HG03175 (cell line): ENCODE data around the gene SLC22A4.
A peak's percentile ranks its signal among the peaks of the same experiment; 100 is the strongest.

Experiments
- ATAC-seq: cut with Tn5 transposase; IDR thresholded peaks from one replicate; pipeline ENCODE4 v1.9.1; 2021; ENCODE audit warnings: mild to moderate bottlenecking, moderate library complexity; ENCODE audit not compliant: unreplicated experiment

SLC22A4 gene

GRCh38 chr5:132327252-132327955 is 33.2 kb downstream of the SLC22A4 start:
- ATAC-seq = no peak

GRCh38 chr5:132334812-132335211 is 40.6 kb downstream of the SLC22A4 start:
- ATAC-seq = no peak

- no peak for ATAC-seq
Observed at GRCh38 chr5:132335402-132335801, 41.2 kb downstream of the SLC22A4 start.

GRCh38 chr5:132339502-132339901 is 45.3 kb downstream of the SLC22A4 start:
- no peak for ATAC-seq

- no peak for ATAC-seq
Observed at GRCh38 chr5:132342291-132343180, 48.3 kb downstream of the SLC22A4 start.

GRCh38 chr5:132344775-132345514 is 50.8 kb downstream of the SLC22A4 start:
- ATAC-seq = no peak

GRCh38 chr5:132353486-132353995 is 59.3 kb downstream of the SLC22A4 start:
- no peak for ATAC-seq

GRCh38 chr5:132354381-132355139 is 60.4 kb downstream of the SLC22A4 start:
- ATAC-seq = no peak

GRCh38 chr5:132355140-132355765 is 61.1 kb downstream of the SLC22A4 start:
- ATAC-seq = no peak

- ATAC-seq = no peak
Observed at GRCh38 chr5:132358775-132359174, 64.6 kb downstream of the SLC22A4 start.

GRCh38 chr5:132362086-132362485 is 67.9 kb downstream of the SLC22A4 start:
- ATAC-seq = no peak

- no peak for ATAC-seq
Observed at GRCh38 chr5:132363431-132364112, 69.4 kb downstream of the SLC22A4 start.

- ATAC-seq = no peak
Observed at GRCh38 chr5:132364319-132364718, 70.1 kb downstream of the SLC22A4 start.

GRCh38 chr5:132365213-132365612 is 71.0 kb downstream of the SLC22A4 start:
- ATAC-seq = no peak

GRCh38 chr5:132368186-132368585 is 74.0 kb downstream of the SLC22A4 start:
- ATAC-seq = no peak

- ATAC-seq = peak; percentile 2
Observed at GRCh38 chr5:132369007-132369473, 74.8 kb downstream of the SLC22A4 start.

GRCh38 chr5:132369474-132370180 is 75.4 kb downstream of the SLC22A4 start, which contains the start of gene SLC22A5:
SLC22A5 (plus strand) TSS chr5:132369710; CDS start chr5:132369973, 263 bp downstream.
- ATAC-seq = peak; percentile 89

- no peak for ATAC-seq
Observed at GRCh38 chr5:132370181-132370970, 76.2 kb downstream of the SLC22A4 start.
